22Rv1 (cell line): ENCODE measurements around the gene IL20.

ENCODE experiments used
- H3K27ac ChIP-seq: fragments of 450-650 bp; 2 replicates; pipeline ENCODE4 v1.5.1; 2017
- ZFX ChIP-seq: fragments of 450-650 bp; IDR thresholded peaks from 2 replicates; pipeline ENCODE4 v1.6.1; 2017; ENCODE audit warnings: antibody characterized with exemption, borderline replicate concordance
- TF ChIP-seq, protein P1 (sequence below): fragments of 450-650 bp; IDR thresholded peaks from 2 replicates; pipeline ENCODE4 v1.5.1; 2017; ENCODE audit warnings: mild to moderate bottlenecking

IL20 gene

DNA sequence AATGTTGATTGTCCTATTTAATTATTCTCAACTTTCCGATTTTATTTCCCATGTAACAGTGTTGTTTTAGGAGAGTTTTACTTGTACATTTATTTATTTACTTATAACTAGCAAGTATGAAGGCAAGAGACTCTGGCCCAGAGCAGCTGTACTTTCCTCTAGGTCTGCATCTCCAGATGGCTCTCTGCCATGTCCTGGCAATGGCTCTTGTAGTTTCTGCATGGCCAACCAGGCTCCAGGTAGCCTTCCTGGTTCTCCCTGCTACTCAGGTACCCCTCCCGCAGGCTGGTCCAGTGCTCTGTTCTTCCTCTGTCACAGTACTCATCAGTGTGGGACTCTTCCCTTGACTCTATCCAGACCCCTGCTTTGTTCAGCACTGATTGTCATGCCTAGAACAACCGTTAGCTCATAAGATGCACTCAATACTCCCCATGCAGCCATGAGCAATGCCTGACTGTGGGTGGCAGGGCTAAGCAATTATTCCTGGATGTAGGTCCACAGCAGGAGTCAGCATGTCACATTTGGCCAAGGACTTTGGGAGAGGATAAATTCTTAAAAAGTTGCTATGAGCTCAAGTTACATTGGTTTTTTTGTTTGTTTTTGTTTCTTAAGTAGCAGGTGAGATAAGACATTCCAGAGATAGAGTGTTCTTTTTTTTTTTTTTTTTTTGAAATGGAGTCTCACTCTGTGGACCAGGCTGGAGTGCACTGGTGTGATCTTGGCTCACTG, 10.9 kb upstream of the IL20 start:
- H3K27ac ChIP-seq: no peak overlapping the region
- no peak for TF ChIP-seq ZFX
- TF ChIP-seq, protein P1, sequence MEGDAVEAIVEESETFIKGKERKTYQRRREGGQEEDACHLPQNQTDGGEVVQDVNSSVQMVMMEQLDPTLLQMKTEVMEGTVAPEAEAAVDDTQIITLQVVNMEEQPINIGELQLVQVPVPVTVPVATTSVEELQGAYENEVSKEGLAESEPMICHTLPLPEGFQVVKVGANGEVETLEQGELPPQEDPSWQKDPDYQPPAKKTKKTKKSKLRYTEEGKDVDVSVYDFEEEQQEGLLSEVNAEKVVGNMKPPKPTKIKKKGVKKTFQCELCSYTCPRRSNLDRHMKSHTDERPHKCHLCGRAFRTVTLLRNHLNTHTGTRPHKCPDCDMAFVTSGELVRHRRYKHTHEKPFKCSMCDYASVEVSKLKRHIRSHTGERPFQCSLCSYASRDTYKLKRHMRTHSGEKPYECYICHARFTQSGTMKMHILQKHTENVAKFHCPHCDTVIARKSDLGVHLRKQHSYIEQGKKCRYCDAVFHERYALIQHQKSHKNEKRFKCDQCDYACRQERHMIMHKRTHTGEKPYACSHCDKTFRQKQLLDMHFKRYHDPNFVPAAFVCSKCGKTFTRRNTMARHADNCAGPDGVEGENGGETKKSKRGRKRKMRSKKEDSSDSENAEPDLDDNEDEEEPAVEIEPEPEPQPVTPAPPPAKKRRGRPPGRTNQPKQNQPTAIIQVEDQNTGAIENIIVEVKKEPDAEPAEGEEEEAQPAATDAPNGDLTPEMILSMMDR: no peak

DNA sequence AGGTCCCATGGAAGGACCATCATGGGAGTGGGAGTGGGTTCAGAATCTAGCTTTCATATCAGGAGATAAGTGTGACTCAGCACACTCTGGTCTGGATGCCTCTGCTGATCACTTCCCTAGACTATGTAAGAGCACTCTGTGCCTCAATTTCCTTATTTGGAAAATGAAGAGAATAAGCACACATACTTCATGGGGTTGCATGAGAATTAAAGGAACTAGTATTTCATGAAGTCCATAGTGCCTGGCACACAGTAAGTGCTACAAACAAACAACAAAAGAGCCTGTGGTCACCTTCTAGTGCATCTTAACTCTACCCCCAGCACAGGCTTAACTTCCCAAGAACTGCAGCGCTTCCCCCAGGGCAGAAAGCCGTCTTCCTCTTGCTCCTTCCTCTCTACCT, 9.6 kb upstream of the IL20 start:
- TF ChIP-seq, protein P1: no peak
- TF ChIP-seq ZFX: no peak

DNA sequence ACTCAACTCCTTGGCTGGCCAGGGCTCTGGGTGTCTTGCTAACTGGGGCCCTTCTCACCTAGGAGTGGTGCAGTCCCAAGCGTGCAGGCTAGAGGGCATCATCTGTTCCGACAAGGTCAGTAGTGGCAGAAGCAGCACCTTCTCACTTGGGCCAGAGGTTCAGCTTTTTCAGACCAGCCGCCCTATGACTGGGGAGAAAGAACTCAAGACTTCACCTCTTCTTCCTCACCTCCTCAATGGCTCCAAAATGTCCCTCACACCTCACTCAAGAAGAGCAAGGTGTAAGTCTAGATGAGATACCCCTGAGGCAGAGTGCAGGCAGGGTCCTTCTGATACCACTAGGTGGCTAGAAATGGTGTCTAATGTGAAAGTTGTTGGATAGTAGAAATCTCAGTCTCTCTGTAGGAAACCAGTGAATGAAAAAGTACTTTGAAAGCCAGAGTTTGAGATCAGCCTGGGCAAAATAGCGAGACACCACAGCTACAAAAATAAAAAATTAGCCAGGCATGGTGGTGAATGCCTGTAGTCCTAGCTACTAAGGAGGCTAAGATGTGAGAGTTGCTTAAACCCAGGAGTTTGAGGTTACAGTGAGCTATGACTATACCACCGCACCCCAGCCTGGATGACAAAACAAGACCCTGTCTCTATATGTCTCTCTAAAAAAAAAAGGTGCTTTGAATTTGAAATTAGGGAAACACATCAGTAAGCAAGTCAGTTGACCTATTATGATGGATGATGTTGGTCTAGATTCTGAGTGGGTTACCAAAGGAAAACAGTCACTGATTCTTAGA, 8.6 kb upstream of the IL20 start:
- no peak overlapping the region for H3K27ac ChIP-seq
- TF ChIP-seq, protein P1: peak; percentile 47
- TF ChIP-seq ZFX: no peak

More for the DNA sequence above, 9.6 kb upstream of the IL20 start:
- no peak overlapping the region for H3K27ac ChIP-seq

DNA sequence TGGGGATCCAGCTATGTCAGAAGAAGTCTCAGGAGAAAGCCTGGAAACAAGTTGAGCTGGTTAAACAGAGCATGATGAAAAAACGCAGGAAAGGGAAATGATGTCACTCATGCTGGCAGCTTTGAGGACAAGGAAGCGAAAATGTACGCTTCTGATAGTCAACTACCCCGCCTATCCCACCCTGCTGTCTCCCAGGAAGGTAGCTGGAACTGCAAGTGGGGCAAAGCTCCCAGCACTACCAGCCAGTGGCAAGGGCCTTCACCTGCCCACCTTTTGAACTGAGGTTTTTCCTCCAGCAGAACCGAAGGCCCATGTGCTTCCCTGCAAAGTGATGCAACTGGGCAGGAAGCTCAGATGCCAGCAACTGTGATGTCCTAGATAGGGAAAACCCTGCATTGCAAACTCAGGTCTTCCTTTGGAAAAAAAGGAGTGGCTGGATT, 6.3 kb upstream of the IL20 start:
- TF ChIP-seq, protein P1: no peak
- TF ChIP-seq ZFX: no peak
- H3K27ac ChIP-seq: no peak overlapping the region

DNA sequence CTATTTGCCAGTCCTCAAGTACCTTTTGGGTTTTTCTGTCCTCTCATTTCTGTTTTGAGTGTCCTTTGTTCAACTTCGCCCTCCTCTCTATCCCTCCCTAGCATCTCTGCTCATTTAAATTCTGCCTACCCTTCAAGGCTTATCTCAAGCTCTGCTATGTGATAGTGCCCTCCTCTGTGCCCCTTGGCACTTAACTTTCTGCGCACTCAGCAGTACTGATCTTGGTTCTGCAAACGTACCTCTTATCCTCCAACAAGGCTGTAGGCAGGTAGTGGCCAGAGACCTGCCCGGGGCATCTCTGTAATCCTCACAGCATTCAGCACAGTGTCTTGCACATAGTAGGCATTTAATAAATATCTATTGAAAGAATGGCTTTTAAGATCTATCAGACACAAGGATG, 5.3 kb upstream of the IL20 start:
- no peak for TF ChIP-seq ZFX
- TF ChIP-seq, protein P1: no peak
- H3K27ac ChIP-seq: no peak overlapping the region

DNA sequence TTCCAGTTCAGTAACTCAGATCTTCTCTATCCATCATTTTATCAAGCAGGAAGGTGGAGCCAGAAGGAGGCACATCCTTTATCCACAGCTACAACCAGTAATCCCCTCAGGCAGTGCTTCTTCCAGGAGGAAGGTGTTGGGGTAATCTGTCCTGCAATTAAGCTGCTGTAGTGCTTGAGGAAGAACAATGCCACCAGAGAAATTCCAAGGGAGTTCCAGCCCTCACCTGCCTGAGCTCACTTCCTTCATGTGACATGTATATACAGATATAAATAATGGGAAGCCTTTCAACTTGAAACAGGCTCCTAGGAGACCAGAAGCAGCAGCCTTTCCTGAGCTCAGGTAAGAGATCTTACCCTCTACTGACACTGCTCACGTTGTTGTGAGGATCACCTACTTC, 2.2 kb upstream of the IL20 start:
- no peak overlapping the region for H3K27ac ChIP-seq
- TF ChIP-seq, protein P1: no peak
- TF ChIP-seq ZFX: no peak

DNA sequence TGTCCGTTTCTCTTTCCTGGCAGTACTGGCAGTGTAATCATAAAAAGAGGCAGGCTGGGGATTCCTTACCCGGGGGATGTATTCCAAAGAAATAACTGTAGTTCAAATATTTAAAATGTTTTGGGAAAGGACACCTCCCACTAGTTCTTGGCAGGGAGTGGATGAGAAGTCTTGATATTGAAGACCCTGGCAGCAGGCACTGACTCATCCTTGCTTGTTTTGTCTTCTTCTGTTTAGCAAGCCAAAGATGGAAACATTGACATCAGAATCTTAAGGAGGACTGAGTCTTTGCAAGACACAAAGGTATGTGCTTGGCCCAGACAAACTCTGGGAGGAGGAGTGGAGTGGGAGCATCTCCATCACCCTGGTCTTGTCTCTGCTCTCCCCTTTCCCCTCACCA, 639 bp downstream of the IL20 start:
- no peak overlapping the region for H3K27ac ChIP-seq
- TF ChIP-seq, protein P1: no peak
- no peak for TF ChIP-seq ZFX
